Measurements from ENCODE around the gene ENDOD1.

DNA sequence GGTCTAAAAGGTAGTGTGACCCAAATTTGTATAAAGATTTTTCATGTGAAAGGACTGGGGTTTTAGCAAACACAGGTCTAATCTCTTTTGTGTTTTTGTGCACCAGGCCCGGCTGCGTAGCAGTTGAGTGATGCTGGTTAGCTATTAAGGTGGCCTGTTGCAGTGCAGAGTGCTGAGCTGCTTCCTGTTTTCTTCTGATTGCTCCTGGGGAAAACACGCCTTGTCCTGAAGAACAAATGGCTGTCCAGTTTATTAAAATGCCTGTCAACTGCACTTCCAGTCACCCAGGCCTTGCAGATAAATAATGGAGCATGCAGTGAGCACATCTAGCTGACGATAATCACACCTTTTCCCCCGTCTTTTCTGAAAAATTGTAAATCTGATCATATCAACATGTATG, 21.1 kb upstream of the ENDOD1 start:
- peak; percentile 70; the same call in 1 of the 2 replicates for TF ChIP-seq POLR2A (IDR thresholded peaks at IDR 0.05; ENCODE audit: low read depth, low read length)
- TF ChIP-seq POLR2AphosphoS5 (IDR thresholded peaks at IDR 0.05; ENCODE audit: low read depth, low read length), result peak; percentile 68; the same call in 1 of the 2 replicates
- TF ChIP-seq TAF1 (IDR thresholded peaks at IDR 0.05; ENCODE audit: low read depth, low read length), result peak; percentile 55; the same call in 1 of the 2 replicates
- no peak for TF ChIP-seq SPI1 (IDR thresholded peaks at IDR 0.05; ENCODE audit: low read depth, low read length)

Measured in GM12891 (cell line).